Dedifferentiated amniotic fluid mesenchymal stem cell (primary cell): ENCODE measurements around the gene SLC25A47.
A peak's percentile ranks its signal among the peaks of the same experiment; 100 is the strongest.

Experiments used
- DNase-seq: peaks from one replicate; pipeline ENCODE4 v3.0.0-alpha.2; 2016; ENCODE audit errors: extremely low spot score

Gene SLC25A47

GRCh38 chr14:100375963-100376735 lies 53.0 kb downstream of the SLC25A47 start, which contains the start of gene WDR25:
Gene WDR25, plus strand, starts transcription at chr14:100376485.
- peak; percentile 93 for DNase-seq

GRCh38 chr14:100376751-100377171 lies 53.6 kb downstream of the SLC25A47 start:
- peak; percentile 59 for DNase-seq
